NCI-H1436 (cell line): Measurements from ENCODE around the gene CDH13.

Experiments
- DNase-seq: peaks from one replicate; lab custom pipeline; 2025; lab: John Stamatoyannopoulos, UW

Gene CDH13

GRCh38 chr16:82848013-82848412 lies 221.2 kb downstream of the CDH13 start:
- no peak for DNase-seq

GRCh38 chr16:82852388-82853008 lies 225.7 kb downstream of the CDH13 start:
- no peak for DNase-seq

GRCh38 chr16:82855471-82855870 lies 228.7 kb downstream of the CDH13 start:
- DNase-seq = no peak

- no peak for DNase-seq
Observed at GRCh38 chr16:82857693-82858365, 231.1 kb downstream of the CDH13 start.

GRCh38 chr16:82859662-82860061 lies 232.9 kb downstream of the CDH13 start:
- DNase-seq = no peak

GRCh38 chr16:82860071-82860470 lies 233.3 kb downstream of the CDH13 start:
- DNase-seq = no peak

- no peak for DNase-seq
Observed at GRCh38 chr16:82862057-82862456, 235.3 kb downstream of the CDH13 start.

GRCh38 chr16:82864332-82865040 lies 237.7 kb downstream of the CDH13 start:
- no peak for DNase-seq

- DNase-seq = no peak
Observed at GRCh38 chr16:82865412-82865811, 238.6 kb downstream of the CDH13 start.

- no peak for DNase-seq
Observed at GRCh38 chr16:82867485-82867884, 240.7 kb downstream of the CDH13 start.

GRCh38 chr16:82874271-82874670 lies 247.5 kb downstream of the CDH13 start:
- no peak for DNase-seq

- DNase-seq = no peak
Observed at GRCh38 chr16:82874672-82875071, 247.9 kb downstream of the CDH13 start.

GRCh38 chr16:82876951-82877350 lies 250.2 kb downstream of the CDH13 start:
- DNase-seq = no peak

- no peak for DNase-seq
Observed at GRCh38 chr16:82878466-82878865, 251.7 kb downstream of the CDH13 start.

GRCh38 chr16:82880346-82880745 lies 253.6 kb downstream of the CDH13 start:
- no peak for DNase-seq

GRCh38 chr16:82881516-82881915 lies 254.7 kb downstream of the CDH13 start:
- no peak for DNase-seq

GRCh38 chr16:82882226-82882625 lies 255.5 kb downstream of the CDH13 start:
- DNase-seq = no peak

GRCh38 chr16:82882982-82883835 lies 256.4 kb downstream of the CDH13 start:
- no peak for DNase-seq

- DNase-seq = no peak
Observed at GRCh38 chr16:82884320-82884898, 257.6 kb downstream of the CDH13 start.

GRCh38 chr16:82886146-82886545 lies 259.4 kb downstream of the CDH13 start:
- no peak for DNase-seq

- DNase-seq = no peak
Observed at GRCh38 chr16:82888591-82889001, 261.8 kb downstream of the CDH13 start.

GRCh38 chr16:82891424-82891823 lies 264.7 kb downstream of the CDH13 start:
- no peak for DNase-seq
